ENCODE measurements around the gene REEP3.

The REEP3 gene

DNA sequence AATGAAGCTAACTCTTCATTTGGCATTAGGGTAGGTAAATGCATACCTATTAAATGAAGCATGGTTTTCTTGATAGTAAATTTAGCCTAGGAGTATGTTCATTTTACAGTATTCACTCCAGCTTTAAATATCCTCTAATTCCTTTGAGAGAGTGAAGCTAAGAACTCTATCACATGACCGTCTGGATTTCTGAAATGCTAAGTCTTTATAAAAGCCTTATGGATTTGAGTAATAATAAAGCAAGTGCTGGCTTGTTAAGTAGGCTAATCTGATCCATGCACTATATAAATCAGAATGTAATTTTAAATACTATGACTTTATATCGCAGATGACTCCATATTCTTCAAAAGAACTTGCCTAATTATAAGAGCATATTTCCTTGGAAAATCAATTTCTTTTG is 64.8 kb downstream of the REEP3 start:
- ATAC-seq: no peak
- TF ChIP-seq CSRNP3 (CRISPR knock-in tag; IDR thresholded peaks at IDR 0.05): no peak
- no peak for TF ChIP-seq BACH2 (CRISPR knock-in tag; IDR thresholded peaks at IDR 0.05; ENCODE audit: borderline replicate concordance)
- TF ChIP-seq TCF4 (CRISPR knock-in tag; IDR thresholded peaks at IDR 0.05; ENCODE audit: borderline replicate concordance): no peak
- no peak for TF ChIP-seq ZNF70 (CRISPR knock-in tag; IDR thresholded peaks at IDR 0.05)
- no peak for TF ChIP-seq ZFP30 (CRISPR knock-in tag; IDR thresholded peaks at IDR 0.05)
- TF ChIP-seq ZC3H10 (CRISPR knock-in tag; IDR thresholded peaks at IDR 0.05): no peak
- TF ChIP-seq PPARA (CRISPR knock-in tag; IDR thresholded peaks at IDR 0.05; ENCODE audit: borderline replicate concordance): no peak
- TF ChIP-seq GLIS3 (CRISPR knock-in tag; IDR thresholded peaks at IDR 0.05): no peak
- TF ChIP-seq RARB (CRISPR knock-in tag; IDR thresholded peaks at IDR 0.05): no peak
- TF ChIP-seq CSDC2 (CRISPR knock-in tag; IDR thresholded peaks at IDR 0.05): no peak
- TF ChIP-seq, protein P1, sequence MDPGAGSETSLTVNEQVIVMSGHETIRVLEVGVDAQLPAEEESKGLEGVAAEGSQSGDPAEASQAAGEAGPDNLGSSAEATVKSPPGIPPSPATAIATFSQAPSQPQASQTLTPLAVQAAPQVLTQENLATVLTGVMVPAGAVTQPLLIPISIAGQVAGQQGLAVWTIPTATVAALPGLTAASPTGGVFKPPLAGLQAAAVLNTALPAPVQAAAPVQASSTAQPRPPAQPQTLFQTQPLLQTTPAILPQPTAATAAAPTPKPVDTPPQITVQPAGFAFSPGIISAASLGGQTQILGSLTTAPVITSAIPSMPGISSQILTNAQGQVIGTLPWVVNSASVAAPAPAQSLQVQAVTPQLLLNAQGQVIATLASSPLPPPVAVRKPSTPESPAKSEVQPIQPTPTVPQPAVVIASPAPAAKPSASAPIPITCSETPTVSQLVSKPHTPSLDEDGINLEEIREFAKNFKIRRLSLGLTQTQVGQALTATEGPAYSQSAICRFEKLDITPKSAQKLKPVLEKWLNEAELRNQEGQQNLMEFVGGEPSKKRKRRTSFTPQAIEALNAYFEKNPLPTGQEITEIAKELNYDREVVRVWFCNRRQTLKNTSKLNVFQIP (CRISPR knock-in tag; IDR thresholded peaks at IDR 0.05; ENCODE audit: borderline replicate concordance, low read depth): no peak
- TF ChIP-seq SNAI2 (CRISPR knock-in tag; IDR thresholded peaks at IDR 0.05): no peak
- TF ChIP-seq, protein P2, sequence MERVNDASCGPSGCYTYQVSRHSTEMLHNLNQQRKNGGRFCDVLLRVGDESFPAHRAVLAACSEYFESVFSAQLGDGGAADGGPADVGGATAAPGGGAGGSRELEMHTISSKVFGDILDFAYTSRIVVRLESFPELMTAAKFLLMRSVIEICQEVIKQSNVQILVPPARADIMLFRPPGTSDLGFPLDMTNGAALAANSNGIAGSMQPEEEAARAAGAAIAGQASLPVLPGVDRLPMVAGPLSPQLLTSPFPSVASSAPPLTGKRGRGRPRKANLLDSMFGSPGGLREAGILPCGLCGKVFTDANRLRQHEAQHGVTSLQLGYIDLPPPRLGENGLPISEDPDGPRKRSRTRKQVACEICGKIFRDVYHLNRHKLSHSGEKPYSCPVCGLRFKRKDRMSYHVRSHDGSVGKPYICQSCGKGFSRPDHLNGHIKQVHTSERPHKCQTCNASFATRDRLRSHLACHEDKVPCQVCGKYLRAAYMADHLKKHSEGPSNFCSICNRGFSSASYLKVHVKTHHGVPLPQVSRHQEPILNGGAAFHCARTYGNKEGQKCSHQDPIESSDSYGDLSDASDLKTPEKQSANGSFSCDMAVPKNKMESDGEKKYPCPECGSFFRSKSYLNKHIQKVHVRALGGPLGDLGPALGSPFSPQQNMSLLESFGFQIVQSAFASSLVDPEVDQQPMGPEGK (CRISPR knock-in tag; IDR thresholded peaks at IDR 0.05; ENCODE audit: borderline replicate concordance): no peak
- no peak for TF ChIP-seq ARNTL (CRISPR knock-in tag; IDR thresholded peaks at IDR 0.05; ENCODE audit: borderline replicate concordance, low read depth)
- no peak for TF ChIP-seq ZNF565 (CRISPR knock-in tag; conservative IDR thresholded peaks at IDR 0.05; ENCODE audit: low read depth)
- TF ChIP-seq TOX (CRISPR knock-in tag; IDR thresholded peaks at IDR 0.05; ENCODE audit: borderline replicate concordance): no peak

DNA sequence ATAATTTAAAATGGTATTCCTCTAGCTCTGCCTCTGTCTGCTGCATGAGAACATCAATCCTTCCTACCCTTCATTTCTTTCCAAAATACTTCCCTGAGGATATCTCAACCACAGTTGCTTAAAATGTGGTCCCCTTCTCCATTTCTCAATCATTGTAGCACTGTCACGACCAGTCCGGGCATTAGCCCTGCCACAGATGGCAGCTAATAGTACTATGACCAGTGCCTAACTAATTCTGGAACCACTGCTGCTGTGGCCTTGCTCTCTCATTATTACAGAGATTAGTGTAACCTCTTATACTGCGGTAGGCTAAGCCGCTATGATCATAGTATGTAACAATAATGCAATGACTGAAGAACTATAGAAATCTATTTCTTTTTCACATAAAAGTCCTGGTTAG is 66.0 kb downstream of the REEP3 start:
- no peak for ATAC-seq
- TF ChIP-seq SNAI2 (CRISPR knock-in tag; IDR thresholded peaks at IDR 0.05): no peak
- TF ChIP-seq OSR1 (CRISPR knock-in tag; IDR thresholded peaks at IDR 0.05): no peak
- TF ChIP-seq RARB (CRISPR knock-in tag; IDR thresholded peaks at IDR 0.05): no peak

GRCh38 chr10:63588436-63589167 is 67.4 kb downstream of the REEP3 start:
- TF ChIP-seq TSHZ2 (CRISPR knock-in tag; IDR thresholded peaks at IDR 0.05) (no peak), ZNF8 (CRISPR knock-in tag; IDR thresholded peaks at IDR 0.05) (no peak)
- TF ChIP-seq, protein P2 (CRISPR knock-in tag; IDR thresholded peaks at IDR 0.05; ENCODE audit: borderline replicate concordance): no peak
- no peak for ATAC-seq

All from SK-N-SH treated with all-trans-retinoic acid at 6 μM for 48 hours (cell line).